H1 (cell line): Measurements from ENCODE around the gene RBCK1. TPM values are rescaled to one million over a fixed set of nuclear protein-coding genes. Genes with fewer than 3 reads are reported as not detected.

Source experiments
- E2F6 ChIP-seq: IDR thresholded peaks from 2 replicates; pipeline ENCODE4 v1.6.1; 2012; ENCODE audit warnings: inconsistent platforms
- HDAC6 ChIP-seq: IDR thresholded peaks from one replicate; pipeline ENCODE4 v1.7.1; 2012; ENCODE audit warnings: low read depth, mild to moderate bottlenecking, inconsistent platforms, low read length, moderate library complexity
- NRF1 ChIP-seq: IDR thresholded peaks from 2 replicates; pipeline ENCODE4 v1.6.1; 2011; ENCODE audit warnings: mild to moderate bottlenecking, low read depth, low read length, improper control_type of control experiment
- SIRT6 ChIP-seq: IDR thresholded peaks from one replicate; pipeline ENCODE4 v1.7.1; 2012; ENCODE audit warnings: low read length, inconsistent platforms
- polyA plus RNA-seq, 7 experiments: library from polyadenylated mRNA; depleted of rRNA in 3 of 7; stranded (reverse) in 5 of 7; unstranded in 2 of 7; fragments of >200 nt in 5 of 7; fragments of 200-250 nt in 2 of 7; gene quantifications; 1 replicate in 5 of 7; 2 replicates in 1 of 7; 4 replicates in 1 of 7; pipeline versions ENCODE4 v1.2.1 to v1.2.3, GENCODE V29; 2011 to 2013; ENCODE audit warnings: missing spikeins in 2 of 7, mixed read lengths in 2 of 7
- total RNA-seq: library from RNA; stranded (reverse); fragmentation: NEBNext Ultra II Directional; extraction: Animal tissue kit (Norgen Biotek cat#: 25700); gene quantifications from 2 replicates; pipeline ENCODE4 v1.2.1, GENCODE V29; 2021
- TF ChIP-seq, protein P1 (sequence below): fragments of 300-600 bp; sonication (generic); IDR thresholded peaks from 2 replicates; pipeline ENCODE4 v1.7.1; 2012; ENCODE audit warnings: low read length, moderate library complexity, mild to moderate bottlenecking, inconsistent platforms; ENCODE audit not compliant: insufficient replicate concordance

RBCK1 gene
- total and polyA plus RNA-seq, 2 of the 8 experiments (the other 6 are each of a cell fraction or from before 2014, with no cell fraction given), result 43.1 to 54.7 TPM

GRCh38 chr20:479487-479886 lies 71.4 kb downstream of the RBCK1 start (continued):
- TF ChIP-seq, protein P1, sequence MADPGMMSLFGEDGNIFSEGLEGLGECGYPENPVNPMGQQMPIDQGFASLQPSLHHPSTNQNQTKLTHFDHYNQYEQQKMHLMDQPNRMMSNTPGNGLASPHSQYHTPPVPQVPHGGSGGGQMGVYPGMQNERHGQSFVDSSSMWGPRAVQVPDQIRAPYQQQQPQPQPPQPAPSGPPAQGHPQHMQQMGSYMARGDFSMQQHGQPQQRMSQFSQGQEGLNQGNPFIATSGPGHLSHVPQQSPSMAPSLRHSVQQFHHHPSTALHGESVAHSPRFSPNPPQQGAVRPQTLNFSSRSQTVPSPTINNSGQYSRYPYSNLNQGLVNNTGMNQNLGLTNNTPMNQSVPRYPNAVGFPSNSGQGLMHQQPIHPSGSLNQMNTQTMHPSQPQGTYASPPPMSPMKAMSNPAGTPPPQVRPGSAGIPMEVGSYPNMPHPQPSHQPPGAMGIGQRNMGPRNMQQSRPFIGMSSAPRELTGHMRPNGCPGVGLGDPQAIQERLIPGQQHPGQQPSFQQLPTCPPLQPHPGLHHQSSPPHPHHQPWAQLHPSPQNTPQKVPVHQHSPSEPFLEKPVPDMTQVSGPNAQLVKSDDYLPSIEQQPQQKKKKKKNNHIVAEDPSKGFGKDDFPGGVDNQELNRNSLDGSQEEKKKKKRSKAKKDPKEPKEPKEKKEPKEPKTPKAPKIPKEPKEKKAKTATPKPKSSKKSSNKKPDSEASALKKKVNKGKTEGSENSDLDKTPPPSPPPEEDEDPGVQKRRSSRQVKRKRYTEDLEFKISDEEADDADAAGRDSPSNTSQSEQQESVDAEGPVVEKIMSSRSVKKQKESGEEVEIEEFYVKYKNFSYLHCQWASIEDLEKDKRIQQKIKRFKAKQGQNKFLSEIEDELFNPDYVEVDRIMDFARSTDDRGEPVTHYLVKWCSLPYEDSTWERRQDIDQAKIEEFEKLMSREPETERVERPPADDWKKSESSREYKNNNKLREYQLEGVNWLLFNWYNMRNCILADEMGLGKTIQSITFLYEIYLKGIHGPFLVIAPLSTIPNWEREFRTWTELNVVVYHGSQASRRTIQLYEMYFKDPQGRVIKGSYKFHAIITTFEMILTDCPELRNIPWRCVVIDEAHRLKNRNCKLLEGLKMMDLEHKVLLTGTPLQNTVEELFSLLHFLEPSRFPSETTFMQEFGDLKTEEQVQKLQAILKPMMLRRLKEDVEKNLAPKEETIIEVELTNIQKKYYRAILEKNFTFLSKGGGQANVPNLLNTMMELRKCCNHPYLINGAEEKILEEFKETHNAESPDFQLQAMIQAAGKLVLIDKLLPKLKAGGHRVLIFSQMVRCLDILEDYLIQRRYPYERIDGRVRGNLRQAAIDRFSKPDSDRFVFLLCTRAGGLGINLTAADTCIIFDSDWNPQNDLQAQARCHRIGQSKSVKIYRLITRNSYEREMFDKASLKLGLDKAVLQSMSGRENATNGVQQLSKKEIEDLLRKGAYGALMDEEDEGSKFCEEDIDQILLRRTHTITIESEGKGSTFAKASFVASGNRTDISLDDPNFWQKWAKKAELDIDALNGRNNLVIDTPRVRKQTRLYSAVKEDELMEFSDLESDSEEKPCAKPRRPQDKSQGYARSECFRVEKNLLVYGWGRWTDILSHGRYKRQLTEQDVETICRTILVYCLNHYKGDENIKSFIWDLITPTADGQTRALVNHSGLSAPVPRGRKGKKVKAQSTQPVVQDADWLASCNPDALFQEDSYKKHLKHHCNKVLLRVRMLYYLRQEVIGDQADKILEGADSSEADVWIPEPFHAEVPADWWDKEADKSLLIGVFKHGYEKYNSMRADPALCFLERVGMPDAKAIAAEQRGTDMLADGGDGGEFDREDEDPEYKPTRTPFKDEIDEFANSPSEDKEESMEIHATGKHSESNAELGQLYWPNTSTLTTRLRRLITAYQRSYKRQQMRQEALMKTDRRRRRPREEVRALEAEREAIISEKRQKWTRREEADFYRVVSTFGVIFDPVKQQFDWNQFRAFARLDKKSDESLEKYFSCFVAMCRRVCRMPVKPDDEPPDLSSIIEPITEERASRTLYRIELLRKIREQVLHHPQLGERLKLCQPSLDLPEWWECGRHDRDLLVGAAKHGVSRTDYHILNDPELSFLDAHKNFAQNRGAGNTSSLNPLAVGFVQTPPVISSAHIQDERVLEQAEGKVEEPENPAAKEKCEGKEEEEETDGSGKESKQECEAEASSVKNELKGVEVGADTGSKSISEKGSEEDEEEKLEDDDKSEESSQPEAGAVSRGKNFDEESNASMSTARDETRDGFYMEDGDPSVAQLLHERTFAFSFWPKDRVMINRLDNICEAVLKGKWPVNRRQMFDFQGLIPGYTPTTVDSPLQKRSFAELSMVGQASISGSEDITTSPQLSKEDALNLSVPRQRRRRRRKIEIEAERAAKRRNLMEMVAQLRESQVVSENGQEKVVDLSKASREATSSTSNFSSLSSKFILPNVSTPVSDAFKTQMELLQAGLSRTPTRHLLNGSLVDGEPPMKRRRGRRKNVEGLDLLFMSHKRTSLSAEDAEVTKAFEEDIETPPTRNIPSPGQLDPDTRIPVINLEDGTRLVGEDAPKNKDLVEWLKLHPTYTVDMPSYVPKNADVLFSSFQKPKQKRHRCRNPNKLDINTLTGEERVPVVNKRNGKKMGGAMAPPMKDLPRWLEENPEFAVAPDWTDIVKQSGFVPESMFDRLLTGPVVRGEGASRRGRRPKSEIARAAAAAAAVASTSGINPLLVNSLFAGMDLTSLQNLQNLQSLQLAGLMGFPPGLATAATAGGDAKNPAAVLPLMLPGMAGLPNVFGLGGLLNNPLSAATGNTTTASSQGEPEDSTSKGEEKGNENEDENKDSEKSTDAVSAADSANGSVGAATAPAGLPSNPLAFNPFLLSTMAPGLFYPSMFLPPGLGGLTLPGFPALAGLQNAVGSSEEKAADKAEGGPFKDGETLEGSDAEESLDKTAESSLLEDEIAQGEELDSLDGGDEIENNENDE, result no peak
- no peak for TF ChIP-seq NRF1
- no peak for TF ChIP-seq E2F6
- no peak for TF ChIP-seq HDAC6
- no peak for TF ChIP-seq SIRT6
